ENCODE results near the gene XRCC4.

Gene XRCC4

DNA sequence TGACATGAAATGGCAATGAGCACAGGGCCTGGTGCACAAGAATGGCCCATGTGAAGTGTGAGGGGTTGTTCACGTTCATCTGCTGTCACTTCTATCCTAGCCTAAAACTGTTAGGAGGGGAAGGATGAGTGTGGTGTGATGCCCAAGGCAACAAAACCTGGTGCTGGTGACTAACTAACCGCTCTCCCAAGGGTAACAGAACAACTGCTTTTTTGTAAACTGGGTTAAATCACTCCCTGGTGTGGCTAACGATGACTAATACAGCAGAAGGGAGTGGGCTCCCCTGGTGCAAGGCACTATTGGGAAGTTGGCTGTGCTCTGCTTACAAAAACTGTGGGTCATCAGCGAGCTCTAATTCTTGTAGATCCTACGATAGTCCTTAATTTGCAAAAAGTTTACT, 291.0 kb downstream of the XRCC4 start:
- in situ Hi-C loops (cut with HindIII; ENCODE audit: low sequenced_read_pairs) = no loop called here
- TF ChIP-seq, protein P1, sequence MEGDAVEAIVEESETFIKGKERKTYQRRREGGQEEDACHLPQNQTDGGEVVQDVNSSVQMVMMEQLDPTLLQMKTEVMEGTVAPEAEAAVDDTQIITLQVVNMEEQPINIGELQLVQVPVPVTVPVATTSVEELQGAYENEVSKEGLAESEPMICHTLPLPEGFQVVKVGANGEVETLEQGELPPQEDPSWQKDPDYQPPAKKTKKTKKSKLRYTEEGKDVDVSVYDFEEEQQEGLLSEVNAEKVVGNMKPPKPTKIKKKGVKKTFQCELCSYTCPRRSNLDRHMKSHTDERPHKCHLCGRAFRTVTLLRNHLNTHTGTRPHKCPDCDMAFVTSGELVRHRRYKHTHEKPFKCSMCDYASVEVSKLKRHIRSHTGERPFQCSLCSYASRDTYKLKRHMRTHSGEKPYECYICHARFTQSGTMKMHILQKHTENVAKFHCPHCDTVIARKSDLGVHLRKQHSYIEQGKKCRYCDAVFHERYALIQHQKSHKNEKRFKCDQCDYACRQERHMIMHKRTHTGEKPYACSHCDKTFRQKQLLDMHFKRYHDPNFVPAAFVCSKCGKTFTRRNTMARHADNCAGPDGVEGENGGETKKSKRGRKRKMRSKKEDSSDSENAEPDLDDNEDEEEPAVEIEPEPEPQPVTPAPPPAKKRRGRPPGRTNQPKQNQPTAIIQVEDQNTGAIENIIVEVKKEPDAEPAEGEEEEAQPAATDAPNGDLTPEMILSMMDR (IDR thresholded peaks at IDR 0.05; ENCODE audit: low read depth, low read length) = no peak
- peak; percentile 84 for DNase-seq (ENCODE audit: low read depth, low spot score)
- H3K4me3 ChIP-seq (ENCODE audit: low read depth, low read length) = no peak overlapping the region

DNA sequence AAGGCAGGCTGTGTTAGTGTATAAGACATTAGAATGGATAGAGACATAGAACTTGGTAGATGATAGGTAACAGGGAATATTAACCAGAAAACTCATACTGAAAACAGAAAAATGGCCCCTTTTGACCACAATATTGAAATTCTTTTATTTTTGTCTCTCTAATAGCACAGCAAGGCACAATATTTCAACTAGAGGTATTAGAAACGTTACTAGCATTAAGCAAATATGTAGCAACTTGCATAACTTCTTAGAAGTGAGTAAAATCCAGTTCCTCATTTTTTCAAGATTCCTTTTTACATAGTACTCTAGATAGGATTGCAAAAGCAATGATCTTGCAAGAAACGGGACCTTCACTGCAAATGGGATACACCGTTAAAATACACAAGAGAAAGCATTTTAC, 291.5 kb downstream of the XRCC4 start:
- no peak for DNase-seq (ENCODE audit: low read depth, low spot score)
- TF ChIP-seq, protein P1 (IDR thresholded peaks at IDR 0.05; ENCODE audit: low read depth, low read length) = no peak
- no peak overlapping the region for H3K4me3 ChIP-seq (ENCODE audit: low read depth, low read length)
- in situ Hi-C loops (cut with HindIII; ENCODE audit: low sequenced_read_pairs) = no loop called here

DNA sequence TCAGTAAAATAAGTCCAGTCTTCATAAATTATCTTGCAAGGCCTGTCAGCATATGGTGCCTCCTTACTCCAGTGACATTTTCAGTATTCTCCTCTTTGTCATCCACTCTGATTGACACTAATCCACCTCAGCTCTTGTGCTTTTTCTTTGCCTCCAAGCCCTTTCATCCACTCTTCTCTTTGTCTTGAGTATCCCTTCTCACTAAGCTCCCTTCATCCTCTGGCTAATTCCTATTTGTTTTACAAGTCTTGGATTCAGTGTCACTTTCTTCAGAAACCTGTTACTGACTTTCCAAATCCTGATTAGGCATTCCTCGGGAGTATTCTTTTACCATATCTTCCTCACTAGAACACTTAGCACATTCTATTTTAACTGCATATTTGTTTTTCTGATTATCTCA, 293.6 kb downstream of the XRCC4 start:
- no peak overlapping the region for H3K4me3 ChIP-seq (ENCODE audit: low read depth, low read length)
- no peak for DNase-seq (ENCODE audit: low read depth, low spot score)
- in situ Hi-C loops (cut with HindIII; ENCODE audit: low sequenced_read_pairs) = no loop called here
- TF ChIP-seq, protein P1 (IDR thresholded peaks at IDR 0.05; ENCODE audit: low read depth, low read length) = no peak

DNA sequence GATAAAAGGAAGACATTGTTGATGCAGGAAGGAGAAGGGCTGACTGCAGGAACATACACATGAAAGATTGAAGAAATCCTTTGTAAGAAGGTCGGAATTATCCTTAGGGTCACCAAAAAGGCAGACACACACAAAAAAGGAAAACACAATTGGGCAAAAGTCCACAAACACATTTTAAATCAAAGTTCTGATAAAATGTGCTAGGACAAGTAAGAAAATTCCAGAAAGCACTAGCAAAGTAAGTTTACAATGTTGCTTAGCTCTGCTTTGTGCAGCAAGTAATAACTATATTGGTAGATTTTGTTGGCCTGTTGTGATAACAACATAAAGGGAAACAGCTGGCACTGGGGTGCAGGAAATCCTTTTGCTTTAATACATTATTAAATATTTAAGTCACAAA, 294.4 kb downstream of the XRCC4 start:
- TF ChIP-seq, protein P1 (IDR thresholded peaks at IDR 0.05; ENCODE audit: low read depth, low read length) = no peak
- H3K4me3 ChIP-seq (ENCODE audit: low read depth, low read length) = no peak overlapping the region
- in situ Hi-C loops (cut with HindIII; ENCODE audit: low sequenced_read_pairs) = no loop called here
- DNase-seq (ENCODE audit: low read depth, low spot score) = no peak

DNA sequence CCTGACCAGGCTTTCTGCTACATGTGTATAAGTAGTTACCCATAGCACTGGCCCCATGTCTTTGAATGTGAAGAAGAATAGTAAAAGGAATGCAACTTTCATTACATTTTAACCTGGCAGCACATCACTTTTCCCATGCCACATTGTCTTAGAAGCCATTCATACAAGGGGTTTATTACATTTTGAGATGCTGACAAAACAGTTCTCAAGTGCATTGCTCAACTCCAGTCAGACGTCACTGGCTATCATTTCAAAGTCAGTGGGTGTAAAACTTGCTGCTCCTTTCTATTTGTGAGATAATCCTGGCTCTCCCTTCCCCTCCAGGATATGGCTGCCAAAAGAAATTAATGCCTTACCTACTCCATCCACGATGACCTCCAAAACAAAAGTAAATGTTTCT, 297.2 kb downstream of the XRCC4 start:
- no peak for DNase-seq (ENCODE audit: low read depth, low spot score)

DNA sequence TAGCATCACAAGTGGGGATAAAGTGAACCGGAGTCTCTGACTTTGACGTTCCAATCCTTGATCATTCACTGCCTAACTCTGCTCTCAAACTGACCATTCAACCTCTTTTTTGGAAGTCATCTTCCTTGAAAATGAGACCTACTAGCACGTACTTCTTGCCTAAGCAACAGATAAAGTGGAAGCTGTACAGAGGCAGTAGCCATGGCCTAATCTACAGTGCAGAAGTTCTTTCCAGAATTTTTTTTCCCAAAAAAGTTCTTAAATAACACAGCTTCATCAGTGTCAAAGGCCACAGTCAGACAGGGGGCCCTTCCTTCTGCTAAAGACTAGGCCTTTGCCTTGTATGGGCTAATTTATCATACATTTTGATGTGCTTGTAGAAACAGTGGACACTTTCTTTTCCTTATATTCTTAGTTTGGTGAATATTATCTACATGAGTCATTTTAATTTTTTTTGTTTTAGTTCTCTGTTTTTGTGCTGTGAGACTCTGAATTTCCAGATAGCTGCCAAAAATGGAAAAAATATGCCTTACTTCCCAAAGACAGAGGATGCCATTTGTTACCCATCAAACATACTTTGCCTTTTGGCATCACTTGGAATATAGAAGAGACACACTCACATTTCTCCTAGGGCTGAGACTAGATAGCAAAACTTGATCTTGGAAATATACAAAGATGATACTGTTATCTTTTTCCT, 297.9 kb downstream of the XRCC4 start:
- DNase-seq (ENCODE audit: low read depth, low spot score) = peak; percentile 5
- H3K4me3 ChIP-seq (ENCODE audit: low read depth, low read length) = no peak overlapping the region
- TF ChIP-seq, protein P1 (IDR thresholded peaks at IDR 0.05; ENCODE audit: low read depth, low read length) = no peak
- in situ Hi-C loops (cut with HindIII; ENCODE audit: low sequenced_read_pairs) = no loop called here

More for the DNA sequence above, 297.2 kb downstream of the XRCC4 start:
- TF ChIP-seq, protein P1 (IDR thresholded peaks at IDR 0.05; ENCODE audit: low read depth, low read length) = no peak
- no peak overlapping the region for H3K4me3 ChIP-seq (ENCODE audit: low read depth, low read length)
- in situ Hi-C loops (cut with HindIII; ENCODE audit: low sequenced_read_pairs) = no loop called here

Data from astrocyte of the spinal cord (primary cell).